SJSA1 (cell line): ENCODE data around the gene OR2J1. TPM values are rescaled to one million over a fixed set of nuclear protein-coding genes. Genes with fewer than 3 reads are reported as not detected.
"Not testable (repeated sequence)": the region's sequence is repeated elsewhere in the genome, so short reads cannot be mapped to it uniquely, and the experiment has no call there.

Experiments used
- DNase-seq, 2 experiments: peaks; one replicate each; pipeline ENCODE4 v3.0.0-alpha.2; 2015 to 2020; ENCODE audit warnings: low spot score in 2 of 2, low read depth in 1 of 2
- H3K27ac ChIP-seq: fragments of 250-450 bp; sonication (Bioruptor Pico); 2 replicates; pipeline ENCODE4 v1.5.1; 2020; ENCODE audit warnings: mild to moderate bottlenecking, moderate library complexity
- H3K27me3 ChIP-seq: fragments of 250-450 bp; sonication (Bioruptor Pico); replicated peaks from 2 replicates; pipeline ENCODE4 v1.5.1; 2020; ENCODE audit warnings: mild to moderate bottlenecking, moderate library complexity
- H3K36me3 ChIP-seq: fragments of 250-450 bp; sonication (Bioruptor Pico); 2 replicates; pipeline ENCODE4 v1.5.1; 2020; ENCODE audit warnings: mild to moderate bottlenecking
- H3K4me1 ChIP-seq: fragments of 250-450 bp; sonication (Bioruptor Pico); replicated peaks from 2 replicates; pipeline ENCODE4 v1.6.1; 2021; ENCODE audit warnings: mild to moderate bottlenecking
- H3K4me3 ChIP-seq: fragments of 250-450 bp; sonication (Bioruptor Pico); 2 replicates; pipeline ENCODE4 v1.5.1; 2020; ENCODE audit warnings: mild to moderate bottlenecking
- H3K9me3 ChIP-seq: fragments of 250-450 bp; sonication (Bioruptor Pico); replicated peaks from 2 replicates; pipeline ENCODE4 v1.5.1; 2020; ENCODE audit warnings: mild to moderate bottlenecking
- total RNA-seq: library from RNA; depleted of rRNA; stranded (reverse); fragments of >200 nt; shearing (Covaris generic); gene quantifications from 2 replicates; pipeline ENCODE4 v1.2.3, GENCODE V29; 2014; rRNA removed

The OR2J1 gene
- not detected in 2 replicates for total RNA-seq

GRCh38 chr6:29099190-29099589 is at the start of gene OR2J1:
TSS of gene OR2J1 (plus strand) at chr6:29099490. CDS start at chr6:29100943, 1,453 bp downstream.
- no peaks in the 10 kb centered on the region for H3K4me1 ChIP-seq
- H3K4me3 ChIP-seq, result no peak within 1 kb of the TSS
- no peaks in the 10 kb centered on the region for H3K36me3 ChIP-seq
- DNase-seq, result no peak
- H3K27ac ChIP-seq, result no peak within 1 kb of the TSS
- H3K27me3 ChIP-seq, result no peaks in the 10 kb centered on the region
- H3K9me3 ChIP-seq, result no peaks in the 10 kb centered on the region

- Histone ChIP-seq H3K9me3 (no peaks in the 10 kb centered on the region), H3K36me3 (no peaks in the 10 kb centered on the region), H3K4me1 (no peaks in the 10 kb centered on the region), H3K4me3 (no peak overlapping the region), H3K27ac (no peak overlapping the region), H3K27me3 (no peaks in the 10 kb centered on the region)
- DNase-seq, result no peak
Observed at GRCh38 chr6:29051680-29052079, 47.6 kb upstream of the OR2J1 start.

- Histone ChIP-seq H3K36me3 (no peaks in the 10 kb centered on the region), H3K4me3 (no peak overlapping the region), H3K27me3 (no peaks in the 10 kb centered on the region; the same call in 1 of the 2 replicates), H3K4me1 (no peaks in the 10 kb centered on the region), H3K27ac (no peak overlapping the region), H3K9me3 (no peaks in the 10 kb centered on the region)
- peak; percentile 3 to 43 for DNase-seq
Observed at GRCh38 chr6:29071831-29072723, 27.2 kb upstream of the OR2J1 start.

- DNase-seq, result no peak
- H3K9me3 ChIP-seq, result no peaks in the 10 kb centered on the region
- no peak overlapping the region for H3K4me3 ChIP-seq
- H3K36me3 ChIP-seq, result no peaks in the 10 kb centered on the region
- H3K27me3 ChIP-seq, result no peaks in the 10 kb centered on the region
- no peak overlapping the region for H3K27ac ChIP-seq
- no peaks in the 10 kb centered on the region for H3K4me1 ChIP-seq
Observed at GRCh38 chr6:29079203-29079602, 20.1 kb upstream of the OR2J1 start.

- H3K27me3 ChIP-seq, result no peaks in the 10 kb centered on the region
- no peak for DNase-seq
Observed at GRCh38 chr6:29081312-29081711, 18.0 kb upstream of the OR2J1 start.

GRCh38 chr6:29082457-29082856 is 16.8 kb upstream of the OR2J1 start:
- H3K27me3 ChIP-seq, result no peaks in the 10 kb centered on the region
- H3K4me3 ChIP-seq, result no peak overlapping the region
- no peak for DNase-seq
- H3K36me3 ChIP-seq, result no peaks in the 10 kb centered on the region
- no peak overlapping the region for H3K27ac ChIP-seq
- H3K4me1 ChIP-seq, result no peaks in the 10 kb centered on the region
- no peaks in the 10 kb centered on the region for H3K9me3 ChIP-seq

More at GRCh38 chr6:29081312-29081711, 18.0 kb upstream of the OR2J1 start:
- Histone ChIP-seq H3K9me3 (no peaks in the 10 kb centered on the region), H3K27ac (no peak overlapping the region), H3K4me3 (no peak overlapping the region), H3K4me1 (no peaks in the 10 kb centered on the region), H3K36me3 (no peaks in the 10 kb centered on the region)

- H3K27ac ChIP-seq, result no peak within 1 kb of the TSS
- H3K27me3 ChIP-seq, result no peaks in the 10 kb centered on the region
- no peaks in the 10 kb centered on the region for H3K36me3 ChIP-seq
- no peak for DNase-seq
- no peaks in the 10 kb centered on the region for H3K9me3 ChIP-seq
- no peaks in the 10 kb centered on the region for H3K4me1 ChIP-seq
- no peak within 1 kb of the TSS for H3K4me3 ChIP-seq
Observed at GRCh38 chr6:29087213-29087612, 12.1 kb upstream of the OR2J1 start, which contains the start of gene OR2B3. TSS of gene OR2B3 (minus strand) at chr6:29087313. CDS start at chr6:29087248, 65 bp downstream.

- Histone ChIP-seq H3K36me3 (no peaks in the 10 kb centered on the region), H3K27me3 (no peaks in the 10 kb centered on the region), H3K9me3 (no peaks in the 10 kb centered on the region), H3K4me3 (no peak overlapping the region), H3K4me1 (no peaks in the 10 kb centered on the region), H3K27ac (no peak overlapping the region)
- no peak for DNase-seq
Observed at GRCh38 chr6:29092957-29093356, 6.3 kb upstream of the OR2J1 start.

- H3K27me3 ChIP-seq, result no peaks in the 10 kb centered on the region
- DNase-seq, result no peak
- H3K9me3 ChIP-seq, result no peaks in the 10 kb centered on the region
- H3K4me1 ChIP-seq, result no peaks in the 10 kb centered on the region
- H3K4me3 ChIP-seq, result no peak overlapping the region
- no peaks in the 10 kb centered on the region for H3K36me3 ChIP-seq
- H3K27ac ChIP-seq, result no peak overlapping the region
Observed at GRCh38 chr6:29097803-29098202, 1.5 kb upstream of the OR2J1 start.

- DNase-seq, result no peak
- H3K27ac ChIP-seq, result no peak within 1 kb of the TSS
- no peaks in the 10 kb centered on the region for H3K9me3 ChIP-seq
- H3K27me3 ChIP-seq, result no peaks in the 10 kb centered on the region
- H3K4me3 ChIP-seq, result no peak within 1 kb of the TSS
- H3K4me1 ChIP-seq, result no peaks in the 10 kb centered on the region
- H3K36me3 ChIP-seq, result no peaks in the 10 kb centered on the region
Observed at GRCh38 chr6:29107758-29108157, 8.5 kb downstream of the OR2J1 start, which contains the start of gene OR2J3. TSS of gene OR2J3 (plus strand) at chr6:29108058. CDS start at chr6:29111891, 3,833 bp downstream.

GRCh38 chr6:29112135-29112534 is 12.8 kb downstream of the OR2J1 start:
- H3K4me1 ChIP-seq, result no peaks in the 10 kb centered on the region
- no peak overlapping the region for H3K4me3 ChIP-seq
- H3K27me3 ChIP-seq, result no peaks in the 10 kb centered on the region
- no peaks in the 10 kb centered on the region for H3K36me3 ChIP-seq
- DNase-seq, result no peak
- no peaks in the 10 kb centered on the region for H3K9me3 ChIP-seq
- H3K27ac ChIP-seq, result no peak overlapping the region

- not testable (repeated sequence) for H3K36me3 ChIP-seq, H3K27me3 ChIP-seq, DNase-seq, H3K4me1 ChIP-seq, H3K9me3 ChIP-seq, H3K27ac ChIP-seq, H3K4me3 ChIP-seq
Observed at GRCh38 chr6:29114964-29115363, 15.7 kb downstream of the OR2J1 start.

GRCh38 chr6:29129326-29130012 is 30.2 kb downstream of the OR2J1 start:
- H3K27ac ChIP-seq, result no peak overlapping the region
- H3K36me3 ChIP-seq, result no peaks in the 10 kb centered on the region
- H3K9me3 ChIP-seq, result no peaks in the 10 kb centered on the region
- H3K27me3 ChIP-seq, result no peaks in the 10 kb centered on the region
- no peaks in the 10 kb centered on the region for H3K4me1 ChIP-seq
- DNase-seq, result no peak
- H3K4me3 ChIP-seq, result no peak overlapping the region

- H3K4me1 ChIP-seq, result no peaks in the 10 kb centered on the region
- H3K4me3 ChIP-seq, result no peak overlapping the region
- no peak for DNase-seq
Observed at GRCh38 chr6:29130644-29131043, 31.4 kb downstream of the OR2J1 start.

More at GRCh38 chr6:29130644-29131043, 31.4 kb downstream of the OR2J1 start:
- H3K27ac ChIP-seq, result no peak overlapping the region
- H3K27me3 ChIP-seq, result no peaks in the 10 kb centered on the region
- no peaks in the 10 kb centered on the region for H3K9me3 ChIP-seq
- no peaks in the 10 kb centered on the region for H3K36me3 ChIP-seq
